IPS-18c (cell line): ENCODE results near the gene MRPS6.

ENCODE experiments used
- H3K4me3 ChIP-seq: 2 replicates; pipeline ENCODE4 v1.7.0; 2013; ENCODE audit warnings: low read depth, mild to moderate bottlenecking, low read length, moderate library complexity; ENCODE audit not compliant: insufficient read depth
- H3K9me3 ChIP-seq: one replicate; pipeline ENCODE4 v1.6.1; 2013; ENCODE audit warnings: mild to moderate bottlenecking, low read length, moderate library complexity; ENCODE audit not compliant: control insufficient read depth, insufficient read depth

The MRPS6 gene

GRCh38 chr21:34120867-34121266, 47.5 kb downstream of the MRPS6 start:
- H3K9me3 ChIP-seq: peaks cover 5% of the 10 kb centered on the region
- no peak overlapping the region for H3K4me3 ChIP-seq

GRCh38 chr21:34122047-34122446, 48.7 kb downstream of the MRPS6 start:
- no peak overlapping the region for H3K4me3 ChIP-seq
- H3K9me3 ChIP-seq: no peaks in the 10 kb centered on the region

- Histone ChIP-seq H3K9me3 (no peaks in the 10 kb centered on the region), H3K4me3 (no peak overlapping the region)
Observed at GRCh38 chr21:34123609-34124008, 50.2 kb downstream of the MRPS6 start.

GRCh38 chr21:34126269-34126668, 52.9 kb downstream of the MRPS6 start:
- no peaks in the 10 kb centered on the region for H3K9me3 ChIP-seq
- no peak overlapping the region for H3K4me3 ChIP-seq

- Histone ChIP-seq H3K9me3 (no peaks in the 10 kb centered on the region), H3K4me3 (no peak overlapping the region)
Observed at GRCh38 chr21:34126691-34127090, 53.3 kb downstream of the MRPS6 start.

GRCh38 chr21:34128124-34128523, 54.7 kb downstream of the MRPS6 start:
- no peaks in the 10 kb centered on the region for H3K9me3 ChIP-seq
- no peak overlapping the region for H3K4me3 ChIP-seq

GRCh38 chr21:34128674-34129038, 55.3 kb downstream of the MRPS6 start:
- no peak overlapping the region for H3K4me3 ChIP-seq
- H3K9me3 ChIP-seq: no peaks in the 10 kb centered on the region

GRCh38 chr21:34129039-34129891, 55.9 kb downstream of the MRPS6 start:
- Histone ChIP-seq H3K9me3 (no peaks in the 10 kb centered on the region), H3K4me3 (no peak overlapping the region)

- Histone ChIP-seq H3K4me3 (no peak overlapping the region), H3K9me3 (no peaks in the 10 kb centered on the region)
Observed at GRCh38 chr21:34129901-34130715, 56.7 kb downstream of the MRPS6 start.

- Histone ChIP-seq H3K4me3 (no peak overlapping the region), H3K9me3 (no peaks in the 10 kb centered on the region)
Observed at GRCh38 chr21:34130716-34130985, 57.3 kb downstream of the MRPS6 start.

GRCh38 chr21:34131586-34131985, 58.2 kb downstream of the MRPS6 start:
- Histone ChIP-seq H3K4me3 (no peak overlapping the region), H3K9me3 (no peaks in the 10 kb centered on the region)

- Histone ChIP-seq H3K9me3 (no peaks in the 10 kb centered on the region), H3K4me3 (no peak overlapping the region)
Observed at GRCh38 chr21:34132202-34132601, 58.8 kb downstream of the MRPS6 start.

- H3K9me3 ChIP-seq: no peaks in the 10 kb centered on the region
- H3K4me3 ChIP-seq: no peak overlapping the region
Observed at GRCh38 chr21:34132926-34133325, 59.5 kb downstream of the MRPS6 start.

GRCh38 chr21:34133392-34133791, 60.0 kb downstream of the MRPS6 start:
- Histone ChIP-seq H3K9me3 (no peaks in the 10 kb centered on the region), H3K4me3 (no peak overlapping the region)

- Histone ChIP-seq H3K4me3 (no peak overlapping the region), H3K9me3 (no peaks in the 10 kb centered on the region)
Observed at GRCh38 chr21:34133802-34134201, 60.4 kb downstream of the MRPS6 start.

- Histone ChIP-seq H3K4me3 (no peak overlapping the region), H3K9me3 (no peaks in the 10 kb centered on the region)
Observed at GRCh38 chr21:34135330-34135729, 62.0 kb downstream of the MRPS6 start.

- H3K4me3 ChIP-seq: no peak overlapping the region
- peaks cover 11% of the 10 kb centered on the region for H3K9me3 ChIP-seq
Observed at GRCh38 chr21:34141373-34141772, 68.0 kb downstream of the MRPS6 start.

- peaks cover 11% of the 10 kb centered on the region for H3K9me3 ChIP-seq
Observed at GRCh38 chr21:34143685-34144182, 70.4 kb downstream of the MRPS6 start.

More at GRCh38 chr21:34143685-34144182, 70.4 kb downstream of the MRPS6 start:
- no peak overlapping the region for H3K4me3 ChIP-seq
